ENCODE results near the gene DUSP2.

The DUSP2 gene

DNA sequence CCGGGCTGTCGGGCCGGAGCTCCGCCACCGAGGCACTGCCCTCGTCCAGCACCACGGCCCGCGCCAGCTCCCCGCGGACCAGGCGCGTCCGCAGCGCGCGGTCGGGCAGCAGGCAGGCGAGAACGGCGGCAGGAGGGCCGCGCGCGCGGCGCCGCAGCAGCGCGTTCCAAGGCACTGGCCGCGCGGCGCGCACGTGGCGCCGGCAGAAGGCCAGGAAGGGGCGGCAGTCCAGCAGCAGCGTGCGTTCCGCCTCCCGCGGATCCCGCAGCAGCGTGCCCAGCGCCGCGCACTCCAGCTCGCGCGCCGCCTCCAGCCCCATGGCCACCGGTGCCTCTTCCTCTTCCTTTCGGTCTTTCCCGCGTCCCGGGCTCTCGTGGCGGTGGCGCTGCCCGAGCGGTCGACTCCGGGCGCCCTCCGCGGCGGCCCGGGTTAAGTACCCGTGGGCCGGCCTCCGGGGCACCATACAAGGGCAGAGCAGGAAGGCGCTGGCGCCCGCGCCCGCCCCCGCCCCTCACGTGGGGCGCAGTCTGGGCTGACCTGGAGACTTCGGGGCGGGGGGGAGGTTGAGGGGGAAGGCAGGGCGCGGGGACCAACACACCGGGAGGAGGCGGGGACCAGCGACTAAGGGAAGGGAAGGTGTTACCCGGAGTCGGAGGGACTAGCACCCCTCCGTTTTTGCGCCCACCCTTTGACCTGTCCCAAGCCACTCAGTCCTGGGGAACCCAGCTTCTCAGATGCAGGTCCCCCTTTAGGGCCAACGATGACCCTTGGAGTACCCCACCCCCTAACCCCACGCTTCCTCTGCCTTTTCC, at the start of gene DUSP2:
DUSP2 (minus strand) TSS at position 405 of the 812 bp plus-strand sequence; CDS start at position 319, 86 bp downstream.
- DNase-seq: peak; percentile 59

GRCh38 chr2:96191937-96192670, 46.9 kb upstream of the DUSP2 start:
- DNase-seq: no peak

GRCh38 chr2:96188821-96189526, 43.7 kb upstream of the DUSP2 start:
- DNase-seq: no peak

- no peak for DNase-seq
These were observed 41.3 kb upstream of the DUSP2 start for GRCh38 chr2:96186562-96186961.

GRCh38 chr2:96185516-96185915, 40.3 kb upstream of the DUSP2 start:
- no peak for DNase-seq

- no peak for DNase-seq
These were observed 39.7 kb upstream of the DUSP2 start for GRCh38 chr2:96184989-96185388.

DNA sequence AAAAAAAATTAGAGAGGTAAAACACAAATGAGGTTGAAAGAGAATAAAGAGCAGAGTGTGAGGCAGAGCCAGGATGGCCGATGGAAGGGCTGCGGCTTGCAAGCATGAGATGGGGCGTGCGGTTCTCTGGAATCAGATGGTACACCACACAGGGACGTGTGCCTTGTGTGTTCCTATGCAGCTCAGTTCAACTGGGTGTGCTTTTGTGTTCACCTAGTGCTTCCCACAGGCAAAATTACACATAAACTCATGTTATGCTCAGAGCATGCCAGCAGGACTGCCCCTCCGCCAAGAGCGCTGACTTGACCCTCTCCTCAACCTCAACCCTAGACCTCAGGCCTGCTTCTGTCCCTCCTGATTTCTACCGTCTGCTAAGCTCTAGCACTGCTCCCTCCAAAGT, 38.9 kb upstream of the DUSP2 start:
- no peak for DNase-seq

DNA sequence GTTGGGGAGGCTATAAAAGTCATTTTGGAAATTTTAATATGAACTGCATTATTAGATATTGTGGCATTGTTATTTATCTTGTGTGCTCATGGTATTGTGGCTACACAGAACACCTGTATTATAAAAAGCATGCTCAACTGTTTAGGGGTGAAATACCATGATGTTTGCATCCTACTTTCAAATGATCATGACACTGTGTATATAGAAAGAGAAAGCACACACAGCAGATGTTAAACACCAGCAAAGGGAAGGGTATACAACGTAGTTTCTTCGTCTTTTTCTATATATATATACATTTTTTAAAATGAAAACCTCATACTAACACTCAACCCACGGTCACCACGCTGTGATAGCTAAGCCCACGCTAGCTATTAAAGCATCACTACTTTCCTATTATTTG, 36.3 kb upstream of the DUSP2 start:
- DNase-seq: no peak

- no peak for DNase-seq
These were observed 35.3 kb upstream of the DUSP2 start for GRCh38 chr2:96180521-96180920.

- no peak for DNase-seq
These were observed 34.8 kb upstream of the DUSP2 start for GRCh38 chr2:96180002-96180401.

DNA sequence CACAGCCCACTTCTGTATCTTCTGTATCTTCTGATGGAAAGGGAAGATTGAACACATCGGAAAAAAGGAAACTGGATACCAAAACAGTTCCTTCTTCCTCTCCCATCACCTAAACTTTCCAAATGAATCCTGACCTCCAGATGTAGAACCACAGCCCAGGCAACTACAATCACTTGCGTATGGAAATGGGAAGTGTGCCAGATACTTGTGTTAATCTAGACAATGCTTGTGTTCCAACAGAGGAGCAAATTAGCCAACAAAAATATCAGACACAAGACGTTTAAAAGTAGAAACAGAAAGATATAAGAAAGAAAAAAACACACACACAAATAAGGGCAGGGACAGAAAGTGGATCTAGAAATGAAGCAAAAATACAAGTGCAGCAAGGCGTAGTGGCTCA, 31.4 kb upstream of the DUSP2 start:
- no peak for DNase-seq

DNA sequence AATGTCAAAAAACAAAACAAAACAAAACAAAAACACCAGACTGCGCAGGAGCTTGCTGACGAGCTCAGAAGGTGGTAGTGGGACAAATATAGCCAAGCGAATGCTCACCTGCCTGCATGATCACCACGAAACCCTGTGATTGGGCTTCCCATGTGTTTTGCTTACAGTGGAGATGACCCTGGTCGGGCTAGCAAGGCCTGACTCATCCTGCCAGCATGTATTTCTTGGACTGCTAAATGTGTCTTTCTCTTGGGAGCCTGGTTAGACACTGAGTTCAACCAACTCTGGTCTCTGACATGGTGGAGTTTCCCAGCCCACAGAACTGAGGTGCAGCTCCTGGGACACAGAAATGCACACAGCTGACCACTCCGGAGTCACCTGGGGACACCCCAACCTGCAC, 30.7 kb upstream of the DUSP2 start:
- DNase-seq: no peak

DNA sequence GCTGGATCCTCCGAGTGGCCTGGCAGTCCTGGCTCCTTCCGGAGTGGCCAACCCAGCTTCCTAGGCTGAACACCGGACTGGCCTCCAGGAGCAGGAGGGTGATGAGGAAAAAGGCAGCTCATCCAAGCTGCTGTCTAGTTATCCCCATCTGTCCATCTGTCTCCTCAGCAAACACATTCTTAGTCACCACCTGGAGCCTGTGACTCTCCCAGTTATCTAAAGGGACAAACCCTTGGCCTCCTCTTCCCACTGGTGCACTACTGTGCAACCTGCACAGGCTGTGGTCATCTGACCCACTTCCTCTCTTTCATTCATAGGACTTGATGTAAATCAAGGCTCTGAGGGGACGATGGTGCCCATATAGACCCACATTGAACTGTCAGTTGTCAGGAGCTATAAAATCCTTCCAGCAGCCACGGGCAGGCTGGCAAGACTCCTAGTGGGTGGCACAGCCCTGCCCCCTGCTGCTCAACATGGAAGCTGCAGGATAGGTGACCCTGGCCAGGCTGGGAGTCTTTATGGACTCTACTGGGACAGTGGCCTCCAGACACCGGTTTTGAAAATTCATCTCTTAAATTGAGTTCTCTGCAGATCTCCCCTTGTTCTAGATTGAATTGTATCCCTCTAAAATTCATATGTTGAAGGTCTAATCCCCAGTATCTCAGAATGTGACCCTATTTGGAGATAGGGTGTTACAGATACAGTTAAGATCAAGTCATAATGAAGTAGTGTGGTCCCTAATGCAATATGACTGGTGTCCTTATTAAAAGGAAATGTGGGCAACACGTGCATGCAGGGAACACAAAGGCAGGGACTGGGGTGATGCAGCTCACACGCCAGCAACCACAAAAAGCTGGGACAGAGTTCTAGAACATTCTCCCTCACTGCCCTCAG, 29.3 kb upstream of the DUSP2 start:
- peak; percentile 32 for DNase-seq

DNA sequence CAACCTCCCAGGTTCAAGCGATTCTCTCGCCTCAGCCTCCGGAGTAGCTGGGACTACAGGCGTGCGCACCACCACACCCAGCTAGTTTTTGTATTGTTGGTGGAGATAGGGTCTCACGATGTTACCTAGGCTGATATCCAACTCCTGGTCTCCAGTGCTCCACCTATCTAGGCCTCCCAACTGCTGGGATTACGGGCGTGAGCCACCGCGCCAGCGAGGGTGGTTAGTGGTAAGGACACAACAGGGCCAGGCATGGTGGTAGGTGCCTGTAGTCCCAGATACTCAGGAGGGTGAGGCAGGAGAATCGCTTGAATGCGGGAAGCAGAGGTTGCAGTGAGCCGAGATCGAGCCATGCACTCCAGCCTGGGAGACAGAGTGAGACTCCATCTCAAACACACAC, 26.6 kb upstream of the DUSP2 start:
- no peak for DNase-seq

GRCh38 chr2:96170626-96171025, 25.4 kb upstream of the DUSP2 start:
- no peak for DNase-seq

DNA sequence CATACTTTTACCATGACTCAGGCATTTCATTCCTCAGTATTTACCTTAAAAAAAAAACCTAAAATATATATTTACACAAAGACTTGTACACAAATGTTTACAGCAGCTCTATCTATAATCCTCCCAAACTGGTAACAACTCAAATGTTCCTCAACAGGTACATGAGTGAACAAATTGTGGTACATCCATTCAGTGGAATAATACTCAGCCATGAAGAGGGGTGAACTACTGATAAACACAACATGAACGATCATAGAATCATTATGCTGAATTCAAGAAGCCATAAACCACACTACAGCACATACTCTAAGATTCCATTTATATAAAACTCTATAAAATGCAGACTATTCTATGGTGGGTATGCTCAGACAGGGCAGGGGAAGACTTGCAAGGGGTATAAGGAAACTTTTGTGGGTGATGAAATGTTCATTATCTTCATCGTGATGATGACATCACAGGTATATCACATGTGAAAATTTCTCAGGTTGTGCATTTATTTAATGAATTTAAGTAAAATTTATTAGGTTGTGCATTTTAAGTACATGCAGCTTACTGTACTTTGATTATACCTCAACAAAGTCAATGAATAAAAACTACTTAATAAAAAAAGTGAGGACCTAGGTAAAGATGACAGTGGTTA, 24.7 kb upstream of the DUSP2 start:
- no peak for DNase-seq

DNA sequence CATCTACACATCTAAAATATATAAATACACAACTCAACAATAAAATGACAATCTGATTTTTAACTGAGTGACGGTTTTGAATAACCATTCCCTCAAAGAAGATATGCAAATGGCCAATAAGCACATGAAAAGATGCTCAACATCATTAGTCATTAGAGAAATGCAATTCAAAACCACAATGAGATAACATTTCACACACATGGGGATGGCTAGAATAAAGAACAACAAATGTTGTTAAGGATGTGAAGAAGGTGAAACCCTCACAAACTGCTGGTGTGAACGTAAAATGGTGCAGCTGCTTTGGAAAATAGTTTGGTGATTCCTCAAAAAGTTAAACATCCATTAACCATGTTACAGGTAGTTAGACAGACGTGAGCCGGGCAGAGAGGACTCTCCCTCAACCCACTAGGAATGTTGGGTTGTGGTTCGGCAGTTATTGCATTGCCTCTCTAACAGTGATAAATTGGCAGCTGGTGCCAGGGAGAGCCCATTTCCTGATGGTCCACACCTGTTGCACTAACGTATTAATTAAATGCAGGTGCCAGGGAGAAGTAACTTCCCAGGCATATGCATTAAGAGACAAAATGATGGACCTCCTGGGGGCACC, 22.3 kb upstream of the DUSP2 start:
- no peak for DNase-seq

DNA sequence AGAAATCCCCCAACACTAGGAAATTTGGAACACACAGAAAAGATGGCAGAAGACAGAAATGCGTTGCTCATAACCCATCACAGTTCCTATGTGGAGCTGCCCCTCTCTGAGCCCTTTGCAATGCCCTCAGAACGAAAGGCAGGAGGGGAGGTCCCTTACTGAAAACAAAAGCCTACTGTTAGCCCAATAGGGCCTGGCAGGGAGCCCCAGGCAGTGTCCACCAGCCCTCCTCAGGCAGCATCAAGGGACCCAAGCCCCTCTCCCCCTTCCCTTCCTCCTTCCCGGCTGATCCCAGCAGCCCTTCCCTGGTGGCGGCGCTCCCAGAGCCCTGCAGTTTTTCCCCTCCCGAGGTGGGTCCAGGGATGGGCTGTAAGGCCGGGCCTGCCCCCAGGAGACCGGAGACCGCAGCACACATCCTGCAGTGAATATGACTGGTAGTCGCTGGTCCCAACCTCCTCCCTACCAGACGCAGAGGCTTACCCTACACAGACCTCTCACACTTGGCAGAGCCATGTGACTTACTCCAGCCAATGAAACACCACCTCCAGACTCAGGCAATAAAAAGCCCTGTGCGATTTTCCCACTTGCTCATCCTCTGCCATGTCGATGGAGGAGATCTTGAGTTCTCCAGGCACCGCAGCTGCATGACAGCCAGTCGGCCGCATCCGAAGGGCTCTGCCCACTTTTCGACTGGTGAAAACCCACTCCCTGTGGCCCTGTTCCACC, 19.4 kb upstream of the DUSP2 start:
- no peak for DNase-seq

DNA sequence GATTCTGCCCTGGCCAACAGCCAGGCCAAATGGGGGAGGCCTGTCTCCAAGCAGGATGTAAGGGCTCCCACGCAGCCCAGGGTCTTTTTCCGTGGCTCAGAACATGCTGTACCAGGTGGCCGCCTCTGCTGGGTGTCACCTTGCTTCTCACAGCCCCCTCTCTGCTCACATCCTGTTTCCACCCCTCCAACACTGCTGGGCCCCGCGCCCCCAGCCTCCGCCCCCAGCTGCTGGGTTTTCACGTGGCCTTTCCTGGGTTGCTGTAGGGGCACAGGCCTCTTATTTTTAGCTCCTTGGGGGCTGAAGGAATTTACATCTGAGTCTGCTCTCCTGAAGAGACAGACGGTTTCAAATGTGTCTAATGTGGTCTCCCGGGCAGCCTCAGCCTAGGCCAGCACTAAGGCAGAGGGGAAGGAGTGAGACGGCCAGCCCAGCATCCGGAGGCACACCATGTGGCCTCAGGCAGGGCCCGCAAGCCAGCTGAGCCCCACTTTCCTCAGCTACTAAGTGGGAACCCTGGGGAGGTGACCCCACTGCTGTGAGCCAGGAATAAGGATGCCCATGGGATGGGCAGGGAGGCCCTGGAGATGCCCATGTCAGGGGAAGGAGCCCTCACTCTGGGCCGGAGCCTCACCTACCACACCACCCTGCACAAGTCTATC, 18.7 kb upstream of the DUSP2 start:
- DNase-seq: no peak

DNA sequence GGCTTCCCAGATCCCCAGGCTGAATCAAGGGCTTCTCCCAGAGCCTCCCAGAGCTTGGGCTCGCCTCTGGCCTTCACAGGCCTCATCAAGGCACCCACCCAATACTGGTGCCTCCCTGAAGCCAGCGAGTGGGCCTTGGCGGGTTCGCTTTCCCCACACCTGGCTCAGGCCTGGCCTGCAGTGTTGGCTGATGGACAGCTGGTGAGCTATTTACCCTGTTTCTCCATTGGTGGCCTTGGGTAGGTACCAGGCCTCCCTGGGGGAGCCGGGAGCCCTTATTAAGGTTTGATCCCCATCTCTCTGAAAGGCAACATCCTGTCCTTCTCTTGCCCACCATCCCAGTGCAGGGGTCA, 18.2 kb upstream of the DUSP2 start:
- no peak for DNase-seq

DNA sequence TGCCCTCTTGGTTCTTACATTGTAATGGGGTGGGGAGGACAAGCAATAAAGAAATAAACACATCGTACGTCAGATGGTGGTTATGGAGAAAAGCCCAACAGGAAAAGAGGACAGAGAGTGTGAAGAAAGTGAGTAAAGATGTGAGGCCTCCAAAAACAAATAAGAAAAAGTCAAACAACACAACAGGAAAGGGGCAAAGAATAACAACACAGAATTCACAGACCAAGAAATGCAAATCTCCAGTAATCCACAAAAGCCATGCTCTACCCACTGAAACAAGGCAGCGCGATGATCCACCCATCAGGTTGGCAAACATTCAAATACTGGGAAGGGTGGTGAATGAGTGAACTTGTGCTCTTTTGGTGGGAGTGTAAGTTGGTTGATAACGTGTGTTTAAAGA, 16.7 kb upstream of the DUSP2 start:
- DNase-seq: no peak

Data from DMS79 (cell line).